Transverse colon (tissue), 4 donors: ENCODE results near the gene GARIN1A.

Experiments used
- EP300 ChIP-seq: sonication (generic); formaldehyde crosslinking; IDR thresholded peaks from one replicate; pipeline ENCODE4 v1.6.1; 2017; ENCODE audit warnings: antibody characterized with exemption, low read depth
- POLR2AphosphoS5 ChIP-seq, 3 donors: sonication (generic); formaldehyde crosslinking; IDR thresholded peaks; one replicate each; pipeline ENCODE4 v1.6.1; 2016; ENCODE audit warnings: antibody characterized with exemption in 3 of 3
- TF ChIP-seq, protein P1 (sequence below), 5 experiments: fragments of 200-600 bp in 3 of 5; fragments of 450-650 bp in 2 of 5; sonication (generic) in 3 of 5; IDR thresholded peaks; 1 replicate in 2 of 5; 2 replicates in 3 of 5; pipeline ENCODE4 v1.5.1; 2016 to 2017; ENCODE audit warnings: antibody characterized with exemption in 5 of 5, inconsistent platforms in 3 of 5, mild to moderate bottlenecking in 2 of 5, moderate library complexity in 1 of 5

DNA sequence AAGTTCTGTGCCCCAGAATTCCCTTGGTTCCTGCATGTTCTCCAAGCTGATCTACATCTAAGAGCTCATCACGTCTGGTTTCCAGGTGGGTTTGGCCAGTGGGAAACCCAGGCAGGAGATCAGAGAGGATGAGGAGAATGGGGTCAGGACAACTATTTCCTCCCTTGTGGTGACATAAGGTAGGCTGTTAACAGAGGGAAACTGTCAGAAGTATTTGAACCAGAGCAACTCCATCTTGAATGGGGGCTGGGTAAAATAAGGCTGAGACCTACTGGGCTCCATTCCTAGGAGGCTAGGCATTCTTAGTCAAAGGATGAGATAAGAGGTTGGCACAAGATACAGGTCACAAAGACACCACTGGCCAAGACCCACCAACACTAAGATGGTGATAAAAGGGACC lies 19.1 kb downstream of the GARIN1A start:
- TF ChIP-seq, protein P1, sequence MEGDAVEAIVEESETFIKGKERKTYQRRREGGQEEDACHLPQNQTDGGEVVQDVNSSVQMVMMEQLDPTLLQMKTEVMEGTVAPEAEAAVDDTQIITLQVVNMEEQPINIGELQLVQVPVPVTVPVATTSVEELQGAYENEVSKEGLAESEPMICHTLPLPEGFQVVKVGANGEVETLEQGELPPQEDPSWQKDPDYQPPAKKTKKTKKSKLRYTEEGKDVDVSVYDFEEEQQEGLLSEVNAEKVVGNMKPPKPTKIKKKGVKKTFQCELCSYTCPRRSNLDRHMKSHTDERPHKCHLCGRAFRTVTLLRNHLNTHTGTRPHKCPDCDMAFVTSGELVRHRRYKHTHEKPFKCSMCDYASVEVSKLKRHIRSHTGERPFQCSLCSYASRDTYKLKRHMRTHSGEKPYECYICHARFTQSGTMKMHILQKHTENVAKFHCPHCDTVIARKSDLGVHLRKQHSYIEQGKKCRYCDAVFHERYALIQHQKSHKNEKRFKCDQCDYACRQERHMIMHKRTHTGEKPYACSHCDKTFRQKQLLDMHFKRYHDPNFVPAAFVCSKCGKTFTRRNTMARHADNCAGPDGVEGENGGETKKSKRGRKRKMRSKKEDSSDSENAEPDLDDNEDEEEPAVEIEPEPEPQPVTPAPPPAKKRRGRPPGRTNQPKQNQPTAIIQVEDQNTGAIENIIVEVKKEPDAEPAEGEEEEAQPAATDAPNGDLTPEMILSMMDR (IDR thresholded peaks at IDR 0.05), result no peak
- TF ChIP-seq EP300 (no peak), POLR2AphosphoS5 (IDR thresholded peaks at IDR 0.05) (no peak)
